ENCODE results near the gene SV2C. TPM values are rescaled to one million over a fixed set of nuclear protein-coding genes. Genes with fewer than 3 reads are reported as not detected.
"Not testable (repeated sequence)": the region's sequence is repeated elsewhere in the genome, so short reads cannot be mapped to it uniquely, and the experiment has no call there.

The SV2C gene
- total RNA-seq, 1 experiment from 2014 or later = not detected

- Histone ChIP-seq H3K36me3 (no peaks in the 10 kb centered on the region), H3K27ac (no peak overlapping the region), H3K4me1 (replicated peaks) (no peaks in the 10 kb centered on the region), H3K4me3 (no peak overlapping the region), H3K9me3 (replicated peaks) (no peaks in the 10 kb centered on the region; the same call in 1 of the 2 replicates), H3K27me3 (replicated peaks) (no peaks in the 10 kb centered on the region)
- no peak for DNase-seq (ENCODE audit: low read depth in 1 of 2, low spot score in 2 of 2)
Measured at GRCh38 chr5:76210946-76211345, 127.8 kb downstream of the SV2C start.

GRCh38 chr5:76213858-76214257 lies 130.7 kb downstream of the SV2C start:
- no peak overlapping the region for H3K4me3 ChIP-seq
- no peaks in the 10 kb centered on the region; the same call in 1 of the 2 replicates for H3K9me3 ChIP-seq (replicated peaks)
- H3K36me3 ChIP-seq = no peaks in the 10 kb centered on the region
- no peak overlapping the region for H3K27ac ChIP-seq
- H3K4me1 ChIP-seq (replicated peaks) = no peaks in the 10 kb centered on the region
- no peak for DNase-seq (ENCODE audit: low read depth in 1 of 2, low spot score in 2 of 2)
- H3K27me3 ChIP-seq (replicated peaks) = no peaks in the 10 kb centered on the region

GRCh38 chr5:76216748-76217147 lies 133.6 kb downstream of the SV2C start:
- Histone ChIP-seq H3K27ac (no peak overlapping the region), H3K9me3 (replicated peaks) (no peaks in the 10 kb centered on the region), H3K36me3 (no peaks in the 10 kb centered on the region), H3K4me3 (no peak overlapping the region), H3K4me1 (replicated peaks) (no peaks in the 10 kb centered on the region), H3K27me3 (replicated peaks) (no peaks in the 10 kb centered on the region)
- DNase-seq (ENCODE audit: low read depth in 1 of 2, low spot score in 2 of 2) = no peak

GRCh38 chr5:76219636-76220035 lies 136.5 kb downstream of the SV2C start:
- no peak for DNase-seq (ENCODE audit: low read depth in 1 of 2, low spot score in 2 of 2)
- H3K27ac ChIP-seq = no peak overlapping the region
- no peaks in the 10 kb centered on the region for H3K9me3 ChIP-seq (replicated peaks)
- H3K4me1 ChIP-seq (replicated peaks) = no peaks in the 10 kb centered on the region
- H3K4me3 ChIP-seq = no peak overlapping the region
- no peaks in the 10 kb centered on the region for H3K36me3 ChIP-seq
- no peaks in the 10 kb centered on the region for H3K27me3 ChIP-seq (replicated peaks)

GRCh38 chr5:76221311-76221710 lies 138.1 kb downstream of the SV2C start:
- H3K4me3 ChIP-seq = no peak overlapping the region
- H3K9me3 ChIP-seq (replicated peaks) = no peaks in the 10 kb centered on the region
- no peak for DNase-seq (ENCODE audit: low read depth in 1 of 2, low spot score in 2 of 2)
- no peak overlapping the region for H3K27ac ChIP-seq
- H3K27me3 ChIP-seq (replicated peaks) = no peaks in the 10 kb centered on the region; the same call in 1 of the 2 replicates
- no peaks in the 10 kb centered on the region for H3K36me3 ChIP-seq
- H3K4me1 ChIP-seq (replicated peaks) = no peaks in the 10 kb centered on the region

- Histone ChIP-seq H3K36me3 (no peaks in the 10 kb centered on the region), H3K9me3 (replicated peaks) (no peaks in the 10 kb centered on the region), H3K27ac (no peak overlapping the region), H3K4me1 (replicated peaks) (no peaks in the 10 kb centered on the region), H3K4me3 (no peak overlapping the region), H3K27me3 (replicated peaks) (no peaks in the 10 kb centered on the region; the same call in 1 of the 2 replicates)
- DNase-seq (ENCODE audit: low read depth in 1 of 2, low spot score in 2 of 2) = no peak
Measured at GRCh38 chr5:76222318-76222717, 139.1 kb downstream of the SV2C start.

GRCh38 chr5:76223696-76224095 lies 140.5 kb downstream of the SV2C start:
- no peak overlapping the region for H3K4me3 ChIP-seq
- H3K4me1 ChIP-seq (replicated peaks) = no peaks in the 10 kb centered on the region
- no peaks in the 10 kb centered on the region; the same call in 1 of the 2 replicates for H3K27me3 ChIP-seq (replicated peaks)
- no peaks in the 10 kb centered on the region for H3K36me3 ChIP-seq
- no peaks in the 10 kb centered on the region for H3K9me3 ChIP-seq (replicated peaks)
- no peak for DNase-seq (ENCODE audit: low read depth in 1 of 2, low spot score in 2 of 2)
- no peak overlapping the region for H3K27ac ChIP-seq

- H3K27ac ChIP-seq = no peak overlapping the region
- DNase-seq (ENCODE audit: low read depth in 1 of 2, low spot score in 2 of 2) = no peak
- no peaks in the 10 kb centered on the region for H3K4me1 ChIP-seq (replicated peaks)
- H3K36me3 ChIP-seq = no peaks in the 10 kb centered on the region
- no peak overlapping the region for H3K4me3 ChIP-seq
- no peaks in the 10 kb centered on the region for H3K9me3 ChIP-seq (replicated peaks)
- no peaks in the 10 kb centered on the region; the same call in 1 of the 2 replicates for H3K27me3 ChIP-seq (replicated peaks)
Measured at GRCh38 chr5:76224898-76225297, 141.7 kb downstream of the SV2C start.

- Histone ChIP-seq H3K9me3 (replicated peaks) (no peaks in the 10 kb centered on the region), H3K36me3 (no peaks in the 10 kb centered on the region), H3K27ac (no peak overlapping the region), H3K4me1 (replicated peaks) (no peaks in the 10 kb centered on the region), H3K4me3 (no peak overlapping the region), H3K27me3 (replicated peaks) (no peaks in the 10 kb centered on the region; the same call in 1 of the 2 replicates)
- DNase-seq (ENCODE audit: low read depth in 1 of 2, low spot score in 2 of 2) = no peak
Measured at GRCh38 chr5:76225336-76225735, 142.2 kb downstream of the SV2C start.

GRCh38 chr5:76229900-76230299 lies 146.7 kb downstream of the SV2C start:
- no peak overlapping the region for H3K27ac ChIP-seq
- DNase-seq (ENCODE audit: low read depth in 1 of 2, low spot score in 2 of 2) = no peak
- H3K27me3 ChIP-seq (replicated peaks) = no peaks in the 10 kb centered on the region; the same call in 1 of the 2 replicates
- H3K4me1 ChIP-seq (replicated peaks) = no peaks in the 10 kb centered on the region
- no peak overlapping the region for H3K4me3 ChIP-seq
- H3K9me3 ChIP-seq (replicated peaks) = no peaks in the 10 kb centered on the region
- H3K36me3 ChIP-seq = no peaks in the 10 kb centered on the region

- Histone ChIP-seq H3K4me1 (replicated peaks) (no peaks in the 10 kb centered on the region), H3K36me3 (no peaks in the 10 kb centered on the region), H3K9me3 (replicated peaks) (no peaks in the 10 kb centered on the region), H3K27ac (no peak overlapping the region), H3K27me3 (replicated peaks) (no peaks in the 10 kb centered on the region; the same call in 1 of the 2 replicates), H3K4me3 (no peak overlapping the region)
- DNase-seq (ENCODE audit: low read depth in 1 of 2, low spot score in 2 of 2) = no peak
Measured at GRCh38 chr5:76230711-76231285, 147.6 kb downstream of the SV2C start.

- Histone ChIP-seq H3K4me3 (no peak overlapping the region), H3K4me1 (replicated peaks) (no peaks in the 10 kb centered on the region), H3K9me3 (replicated peaks) (no peaks in the 10 kb centered on the region), H3K36me3 (no peaks in the 10 kb centered on the region), H3K27me3 (replicated peaks) (no peaks in the 10 kb centered on the region), H3K27ac (no peak overlapping the region)
- DNase-seq (ENCODE audit: low read depth in 1 of 2, low spot score in 2 of 2) = no peak
Measured at GRCh38 chr5:76234665-76235064, 151.5 kb downstream of the SV2C start.

- no peak for DNase-seq (ENCODE audit: low read depth in 1 of 2, low spot score in 2 of 2)
- Histone ChIP-seq H3K36me3 (no peaks in the 10 kb centered on the region), H3K4me1 (replicated peaks) (no peaks in the 10 kb centered on the region), H3K9me3 (replicated peaks) (no peaks in the 10 kb centered on the region), H3K4me3 (no peak overlapping the region), H3K27me3 (replicated peaks) (no peaks in the 10 kb centered on the region), H3K27ac (no peak overlapping the region)
Measured at GRCh38 chr5:76236684-76237083, 153.5 kb downstream of the SV2C start.

- H3K27ac ChIP-seq = no peak overlapping the region
- no peaks in the 10 kb centered on the region for H3K4me1 ChIP-seq (replicated peaks)
- no peaks in the 10 kb centered on the region for H3K9me3 ChIP-seq (replicated peaks)
- no peak overlapping the region for H3K4me3 ChIP-seq
- no peaks in the 10 kb centered on the region for H3K27me3 ChIP-seq (replicated peaks)
- DNase-seq (ENCODE audit: low read depth in 1 of 2, low spot score in 2 of 2) = no peak
- H3K36me3 ChIP-seq = no peaks in the 10 kb centered on the region
Measured at GRCh38 chr5:76240336-76240735, 157.2 kb downstream of the SV2C start.

GRCh38 chr5:76242155-76242554 lies 159.0 kb downstream of the SV2C start:
- H3K9me3 ChIP-seq (replicated peaks); H3K4me3 ChIP-seq; H3K4me1 ChIP-seq (replicated peaks); DNase-seq (ENCODE audit: low read depth in 1 of 2, low spot score in 2 of 2); H3K36me3 ChIP-seq; H3K27me3 ChIP-seq (replicated peaks); H3K27ac ChIP-seq: not testable (repeated sequence)

Measured in SJSA1 (cell line).